K562 (cell line): ENCODE data around the gene ILDR1.

ENCODE experiments used
- CEBPB ChIP-seq: fragments of 450-650 bp; IDR thresholded peaks from 2 replicates; pipeline ENCODE4 v1.6.1; 2016; ENCODE audit warnings: missing genetic modification characterization, missing compliant biosample characterization
- NR4A1 ChIP-seq, 2 experiments: fragments of 250-450 bp in 1 of 2; fragments of 450-650 bp in 1 of 2; sonication (Bioruptor Pico) in 1 of 2; IDR thresholded peaks; 2 replicates each; pipeline versions ENCODE4 v1.4.0 to v1.6.1; 2016 to 2020; ENCODE audit warnings: mild to moderate bottlenecking in 2 of 2, missing compliant biosample characterization in 1 of 2, missing genetic modification characterization in 1 of 2, moderate library complexity in 1 of 2
- SIX5 ChIP-seq, 2 experiments: IDR thresholded peaks; 2 replicates each; pipeline ENCODE4 v1.6.1; 2011; ENCODE audit warnings: low read length in 2 of 2, borderline replicate concordance in 1 of 2, low read depth in 1 of 2, mild to moderate bottlenecking in 1 of 2, moderate library complexity in 1 of 2; ENCODE audit not compliant: insufficient read depth in 1 of 2
- ZBTB17 ChIP-seq: fragments of 450-650 bp; formaldehyde crosslinking; IDR thresholded peaks from 2 replicates; pipeline ENCODE4 v1.4.0; 2020; ENCODE audit warnings: mild to moderate bottlenecking
- ZFP36 ChIP-seq: fragments of 150-350 bp; IDR thresholded peaks from 2 replicates; pipeline ENCODE4 v1.6.1; 2018; ENCODE audit warnings: low read length, low read depth; ENCODE audit not compliant: partially characterized antibody
- ZNF143 ChIP-seq: sonication (generic); formaldehyde crosslinking; IDR thresholded peaks from 2 replicates; pipeline ENCODE4 v1.9.0; 2022; ENCODE audit warnings: mild to moderate bottlenecking, missing genetic modification reagents
- ZNF184 ChIP-seq: sonication (generic); formaldehyde crosslinking; IDR thresholded peaks from 2 replicates; pipeline ENCODE4 v1.5.0; 2020; ENCODE audit warnings: missing genetic modification reagents
- TF ChIP-seq, protein P1 (sequence below), 3 experiments: IDR thresholded peaks in 2 of 3; conservative IDR thresholded peaks in 1 of 3; 2 replicates each; pipeline ENCODE4 v1.5.1; 2011 to 2012; ENCODE audit warnings: low read length in 3 of 3, mild to moderate bottlenecking in 3 of 3, control low read depth in 2 of 3, improper control_type of control experiment in 1 of 3, inconsistent platforms in 1 of 3, low read depth in 1 of 3, mixed read lengths in 1 of 3, moderate library complexity in 1 of 3; ENCODE audit not compliant: insufficient read depth in 2 of 3
- TF ChIP-seq, protein P2 (sequence below): fragments of 200-600 bp; sonication (generic); IDR thresholded peaks from one replicate; pipeline ENCODE4 v1.6.1; 2012; ENCODE audit warnings: mild to moderate bottlenecking, low read depth, low read length, inconsistent platforms

DNA sequence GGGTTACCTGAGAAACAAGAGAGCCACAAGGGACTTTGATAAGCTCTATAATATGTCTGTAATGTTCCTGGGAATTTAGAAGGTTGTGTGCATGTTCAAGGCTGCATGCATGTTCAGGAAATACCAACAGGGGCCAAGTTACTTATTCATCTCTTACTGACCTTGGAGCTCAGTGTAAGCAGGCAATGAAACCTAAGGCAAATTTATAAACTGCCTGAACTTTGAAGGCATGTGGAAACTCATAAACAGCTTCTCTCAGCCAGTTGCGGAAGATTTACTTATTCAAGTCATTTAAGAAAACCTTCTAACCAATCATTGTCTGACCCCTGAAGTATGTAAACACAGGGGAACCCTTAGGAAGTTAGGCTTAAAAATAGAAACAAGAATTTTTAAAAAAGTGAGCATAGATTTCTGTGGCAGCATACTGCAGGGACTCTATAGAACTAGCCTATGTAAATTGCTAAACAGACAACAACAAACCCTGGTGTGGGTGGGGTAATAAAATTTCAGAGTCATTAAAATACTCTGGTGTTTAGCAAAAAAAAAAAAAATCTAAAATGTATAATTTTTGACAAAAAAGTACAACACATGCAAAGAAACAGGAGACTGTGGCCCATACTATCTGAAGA, 70.6 kb downstream of the ILDR1 start:
- no peak for TF ChIP-seq ZBTB17
- TF ChIP-seq SIX5 (IDR thresholded peaks at IDR 0.05; ENCODE audit: borderline replicate concordance in 1 of 2, insufficient read depth in 1 of 2, low read depth in 1 of 2, low read length in 2 of 2): no peak
- TF ChIP-seq, protein P1, sequence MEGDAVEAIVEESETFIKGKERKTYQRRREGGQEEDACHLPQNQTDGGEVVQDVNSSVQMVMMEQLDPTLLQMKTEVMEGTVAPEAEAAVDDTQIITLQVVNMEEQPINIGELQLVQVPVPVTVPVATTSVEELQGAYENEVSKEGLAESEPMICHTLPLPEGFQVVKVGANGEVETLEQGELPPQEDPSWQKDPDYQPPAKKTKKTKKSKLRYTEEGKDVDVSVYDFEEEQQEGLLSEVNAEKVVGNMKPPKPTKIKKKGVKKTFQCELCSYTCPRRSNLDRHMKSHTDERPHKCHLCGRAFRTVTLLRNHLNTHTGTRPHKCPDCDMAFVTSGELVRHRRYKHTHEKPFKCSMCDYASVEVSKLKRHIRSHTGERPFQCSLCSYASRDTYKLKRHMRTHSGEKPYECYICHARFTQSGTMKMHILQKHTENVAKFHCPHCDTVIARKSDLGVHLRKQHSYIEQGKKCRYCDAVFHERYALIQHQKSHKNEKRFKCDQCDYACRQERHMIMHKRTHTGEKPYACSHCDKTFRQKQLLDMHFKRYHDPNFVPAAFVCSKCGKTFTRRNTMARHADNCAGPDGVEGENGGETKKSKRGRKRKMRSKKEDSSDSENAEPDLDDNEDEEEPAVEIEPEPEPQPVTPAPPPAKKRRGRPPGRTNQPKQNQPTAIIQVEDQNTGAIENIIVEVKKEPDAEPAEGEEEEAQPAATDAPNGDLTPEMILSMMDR (IDR thresholded peaks at IDR 0.05 in 2 of 3, conservative IDR thresholded peaks at IDR 0.05 in 1 of 3; ENCODE audit: insufficient read depth in 2 of 3, low read depth in 1 of 3, low read length in 3 of 3): no peak
- TF ChIP-seq NR4A1 (CRISPR knock-in tag; IDR thresholded peaks at IDR 0.05): no peak
- no peak for TF ChIP-seq NR4A1 (tag; IDR thresholded peaks at IDR 0.05)
- TF ChIP-seq ZNF143 (CRISPR knock-in tag): no peak
- no peak for TF ChIP-seq ZNF184 (CRISPR knock-in tag)
- no peak for TF ChIP-seq CEBPB (tag)
- TF ChIP-seq, protein P2, sequence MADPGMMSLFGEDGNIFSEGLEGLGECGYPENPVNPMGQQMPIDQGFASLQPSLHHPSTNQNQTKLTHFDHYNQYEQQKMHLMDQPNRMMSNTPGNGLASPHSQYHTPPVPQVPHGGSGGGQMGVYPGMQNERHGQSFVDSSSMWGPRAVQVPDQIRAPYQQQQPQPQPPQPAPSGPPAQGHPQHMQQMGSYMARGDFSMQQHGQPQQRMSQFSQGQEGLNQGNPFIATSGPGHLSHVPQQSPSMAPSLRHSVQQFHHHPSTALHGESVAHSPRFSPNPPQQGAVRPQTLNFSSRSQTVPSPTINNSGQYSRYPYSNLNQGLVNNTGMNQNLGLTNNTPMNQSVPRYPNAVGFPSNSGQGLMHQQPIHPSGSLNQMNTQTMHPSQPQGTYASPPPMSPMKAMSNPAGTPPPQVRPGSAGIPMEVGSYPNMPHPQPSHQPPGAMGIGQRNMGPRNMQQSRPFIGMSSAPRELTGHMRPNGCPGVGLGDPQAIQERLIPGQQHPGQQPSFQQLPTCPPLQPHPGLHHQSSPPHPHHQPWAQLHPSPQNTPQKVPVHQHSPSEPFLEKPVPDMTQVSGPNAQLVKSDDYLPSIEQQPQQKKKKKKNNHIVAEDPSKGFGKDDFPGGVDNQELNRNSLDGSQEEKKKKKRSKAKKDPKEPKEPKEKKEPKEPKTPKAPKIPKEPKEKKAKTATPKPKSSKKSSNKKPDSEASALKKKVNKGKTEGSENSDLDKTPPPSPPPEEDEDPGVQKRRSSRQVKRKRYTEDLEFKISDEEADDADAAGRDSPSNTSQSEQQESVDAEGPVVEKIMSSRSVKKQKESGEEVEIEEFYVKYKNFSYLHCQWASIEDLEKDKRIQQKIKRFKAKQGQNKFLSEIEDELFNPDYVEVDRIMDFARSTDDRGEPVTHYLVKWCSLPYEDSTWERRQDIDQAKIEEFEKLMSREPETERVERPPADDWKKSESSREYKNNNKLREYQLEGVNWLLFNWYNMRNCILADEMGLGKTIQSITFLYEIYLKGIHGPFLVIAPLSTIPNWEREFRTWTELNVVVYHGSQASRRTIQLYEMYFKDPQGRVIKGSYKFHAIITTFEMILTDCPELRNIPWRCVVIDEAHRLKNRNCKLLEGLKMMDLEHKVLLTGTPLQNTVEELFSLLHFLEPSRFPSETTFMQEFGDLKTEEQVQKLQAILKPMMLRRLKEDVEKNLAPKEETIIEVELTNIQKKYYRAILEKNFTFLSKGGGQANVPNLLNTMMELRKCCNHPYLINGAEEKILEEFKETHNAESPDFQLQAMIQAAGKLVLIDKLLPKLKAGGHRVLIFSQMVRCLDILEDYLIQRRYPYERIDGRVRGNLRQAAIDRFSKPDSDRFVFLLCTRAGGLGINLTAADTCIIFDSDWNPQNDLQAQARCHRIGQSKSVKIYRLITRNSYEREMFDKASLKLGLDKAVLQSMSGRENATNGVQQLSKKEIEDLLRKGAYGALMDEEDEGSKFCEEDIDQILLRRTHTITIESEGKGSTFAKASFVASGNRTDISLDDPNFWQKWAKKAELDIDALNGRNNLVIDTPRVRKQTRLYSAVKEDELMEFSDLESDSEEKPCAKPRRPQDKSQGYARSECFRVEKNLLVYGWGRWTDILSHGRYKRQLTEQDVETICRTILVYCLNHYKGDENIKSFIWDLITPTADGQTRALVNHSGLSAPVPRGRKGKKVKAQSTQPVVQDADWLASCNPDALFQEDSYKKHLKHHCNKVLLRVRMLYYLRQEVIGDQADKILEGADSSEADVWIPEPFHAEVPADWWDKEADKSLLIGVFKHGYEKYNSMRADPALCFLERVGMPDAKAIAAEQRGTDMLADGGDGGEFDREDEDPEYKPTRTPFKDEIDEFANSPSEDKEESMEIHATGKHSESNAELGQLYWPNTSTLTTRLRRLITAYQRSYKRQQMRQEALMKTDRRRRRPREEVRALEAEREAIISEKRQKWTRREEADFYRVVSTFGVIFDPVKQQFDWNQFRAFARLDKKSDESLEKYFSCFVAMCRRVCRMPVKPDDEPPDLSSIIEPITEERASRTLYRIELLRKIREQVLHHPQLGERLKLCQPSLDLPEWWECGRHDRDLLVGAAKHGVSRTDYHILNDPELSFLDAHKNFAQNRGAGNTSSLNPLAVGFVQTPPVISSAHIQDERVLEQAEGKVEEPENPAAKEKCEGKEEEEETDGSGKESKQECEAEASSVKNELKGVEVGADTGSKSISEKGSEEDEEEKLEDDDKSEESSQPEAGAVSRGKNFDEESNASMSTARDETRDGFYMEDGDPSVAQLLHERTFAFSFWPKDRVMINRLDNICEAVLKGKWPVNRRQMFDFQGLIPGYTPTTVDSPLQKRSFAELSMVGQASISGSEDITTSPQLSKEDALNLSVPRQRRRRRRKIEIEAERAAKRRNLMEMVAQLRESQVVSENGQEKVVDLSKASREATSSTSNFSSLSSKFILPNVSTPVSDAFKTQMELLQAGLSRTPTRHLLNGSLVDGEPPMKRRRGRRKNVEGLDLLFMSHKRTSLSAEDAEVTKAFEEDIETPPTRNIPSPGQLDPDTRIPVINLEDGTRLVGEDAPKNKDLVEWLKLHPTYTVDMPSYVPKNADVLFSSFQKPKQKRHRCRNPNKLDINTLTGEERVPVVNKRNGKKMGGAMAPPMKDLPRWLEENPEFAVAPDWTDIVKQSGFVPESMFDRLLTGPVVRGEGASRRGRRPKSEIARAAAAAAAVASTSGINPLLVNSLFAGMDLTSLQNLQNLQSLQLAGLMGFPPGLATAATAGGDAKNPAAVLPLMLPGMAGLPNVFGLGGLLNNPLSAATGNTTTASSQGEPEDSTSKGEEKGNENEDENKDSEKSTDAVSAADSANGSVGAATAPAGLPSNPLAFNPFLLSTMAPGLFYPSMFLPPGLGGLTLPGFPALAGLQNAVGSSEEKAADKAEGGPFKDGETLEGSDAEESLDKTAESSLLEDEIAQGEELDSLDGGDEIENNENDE: no peak
- TF ChIP-seq ZFP36: no peak
